H4 (cell line): Measurements from ENCODE around the gene METTL27. TPM values are rescaled to one million over a fixed set of nuclear protein-coding genes. Genes with fewer than 3 reads are reported as not detected.
A peak's percentile ranks its signal among the peaks of the same experiment; 100 is the strongest.
"Not testable (repeated sequence)": the region's sequence is repeated elsewhere in the genome, so short reads cannot be mapped to it uniquely, and the experiment has no call there.

ENCODE experiments used
- DNase-seq: peaks from one replicate; pipeline ENCODE4 v3.0.0-alpha.2; 2015; ENCODE audit warnings: low spot score
- total RNA-seq: library from RNA; depleted of rRNA; stranded (reverse); fragments of >200 nt; shearing (Covaris generic); gene quantifications from 2 replicates; pipeline ENCODE4 v1.2.3, GENCODE V29; 2014; rRNA removed

The METTL27 gene
- total RNA-seq, 1 experiment from 2014 or later, result 0.48 TPM

DNA sequence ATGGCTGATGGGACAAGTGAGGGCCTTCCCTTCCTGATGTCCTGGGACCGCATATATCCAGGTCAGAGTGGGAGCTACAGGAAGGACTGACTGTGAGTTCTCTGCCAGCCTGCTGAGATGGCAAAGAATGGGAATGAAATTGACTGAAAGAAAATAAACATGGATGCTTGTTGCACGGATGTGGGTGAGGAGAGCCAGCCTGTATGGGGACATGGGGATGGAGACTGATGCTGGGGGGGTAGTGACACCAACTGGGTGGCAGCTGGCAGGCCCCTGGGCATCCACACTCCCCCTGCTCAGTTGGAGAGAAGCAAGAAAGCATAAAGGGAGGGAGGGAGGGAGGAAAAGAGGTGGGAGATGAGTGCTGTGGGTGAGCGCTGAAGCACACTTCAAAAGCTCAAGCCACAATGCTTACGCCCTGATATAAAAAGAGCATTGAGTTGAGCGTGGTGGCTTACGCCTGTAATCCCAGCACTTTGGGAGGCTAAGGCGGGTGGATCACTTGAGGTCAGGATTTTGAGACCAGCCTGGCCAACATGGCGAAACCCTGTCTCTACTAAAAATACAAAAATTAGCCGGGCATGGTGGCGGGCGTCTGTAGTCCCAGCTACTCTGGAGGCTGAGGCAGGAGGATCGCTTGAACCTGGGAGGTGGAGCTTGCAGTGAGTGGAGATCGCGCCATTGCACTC lies 20.6 kb downstream of the METTL27 start:
- DNase-seq, result not testable (repeated sequence)

DNA sequence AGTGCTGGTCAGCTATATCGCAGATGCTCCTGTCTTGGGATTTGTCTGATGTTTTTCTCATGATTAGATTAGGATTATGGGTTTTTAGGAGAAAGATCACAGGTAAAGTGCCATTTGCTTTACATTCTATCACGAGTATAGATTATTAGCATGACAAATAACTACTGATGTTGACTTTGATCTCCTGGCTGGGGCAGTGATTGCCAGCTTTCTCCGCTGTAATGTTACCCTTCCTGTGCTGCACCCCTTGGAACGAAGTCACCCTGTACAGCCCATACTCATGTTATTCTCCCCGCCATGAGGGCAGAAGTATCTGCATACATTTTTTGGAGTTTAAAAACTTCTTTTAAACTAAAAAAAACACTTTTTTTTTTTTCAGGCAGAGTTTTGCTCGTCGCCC lies 22.3 kb downstream of the METTL27 start:
- DNase-seq, result no peak

- no peak for DNase-seq
Measured at GRCh38 chr7:73817121-73817520, 25.2 kb downstream of the METTL27 start.

- DNase-seq, result no peak
Measured at GRCh38 chr7:73815436-73815835, 26.9 kb downstream of the METTL27 start.

GRCh38 chr7:73812996-73813395 lies 29.3 kb downstream of the METTL27 start:
- no peak for DNase-seq

DNA sequence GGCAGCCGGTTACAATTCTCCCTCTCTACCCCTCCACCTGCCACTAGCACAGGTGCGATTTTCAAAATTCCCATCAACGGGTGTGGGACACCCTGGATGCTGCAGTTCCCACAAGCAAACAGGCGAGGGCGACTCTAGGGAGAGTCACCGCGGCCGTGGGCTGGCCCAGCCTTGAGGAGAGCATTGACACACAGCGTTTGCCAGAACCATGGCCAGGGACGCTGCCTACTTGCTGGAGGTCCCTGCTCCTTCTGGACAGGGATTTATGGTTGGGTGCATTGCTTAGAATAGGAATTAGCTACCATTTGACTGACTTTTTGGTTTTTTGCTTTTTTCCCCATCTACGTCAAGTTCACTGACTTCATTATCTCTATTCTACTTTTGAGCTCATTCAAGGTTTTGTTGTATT lies 30.6 kb downstream of the METTL27 start:
- DNase-seq, result peak; percentile 72

GRCh38 chr7:73810998-73811360 lies 31.3 kb downstream of the METTL27 start:
- DNase-seq, result no peak

DNA sequence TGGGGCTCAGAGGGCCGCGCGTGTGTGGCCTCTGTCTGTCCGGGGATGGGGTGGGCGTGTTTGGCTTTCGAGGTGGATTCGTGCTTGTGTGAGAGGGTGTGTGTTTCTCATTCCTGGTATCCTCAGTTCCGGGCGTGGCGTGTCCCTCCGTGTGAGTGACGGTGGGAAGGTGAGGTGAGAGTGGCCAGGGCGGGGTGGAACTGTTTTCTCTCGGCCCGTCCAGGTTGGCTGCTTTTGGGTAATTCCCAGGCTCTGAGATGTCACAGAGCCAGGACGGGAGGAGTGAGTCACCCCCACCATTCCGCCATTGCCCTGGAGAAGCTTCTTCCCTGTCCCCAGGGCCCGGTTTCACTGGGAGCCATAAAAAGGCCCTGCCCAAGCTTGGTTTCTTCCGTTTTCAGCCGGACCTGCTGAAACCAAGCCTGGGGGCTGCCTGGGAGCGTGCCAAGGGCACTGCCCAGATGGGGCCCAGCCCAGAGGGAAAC lies 32.8 kb downstream of the METTL27 start:
- no peak for DNase-seq

DNA sequence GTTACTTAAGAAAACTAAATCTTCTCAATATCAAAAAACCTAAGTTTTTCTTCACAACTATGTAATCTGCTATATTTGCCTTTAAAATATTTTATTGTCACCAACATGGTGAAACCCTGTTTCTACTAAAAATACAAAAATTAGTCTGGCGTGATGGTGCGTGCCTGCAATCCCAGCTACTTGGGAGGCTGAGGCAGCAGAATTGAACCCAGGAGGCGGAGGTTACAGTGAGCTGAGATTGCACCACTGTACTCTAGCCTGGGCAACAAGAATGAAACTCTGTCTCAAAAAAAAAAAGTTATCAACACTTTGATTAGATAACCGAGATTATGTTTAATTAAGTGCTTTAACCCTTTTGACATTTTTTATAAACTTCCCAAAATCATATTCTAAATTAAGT lies 39.9 kb downstream of the METTL27 start:
- DNase-seq, result no peak

GRCh38 chr7:73801577-73801976 lies 40.7 kb downstream of the METTL27 start:
- DNase-seq, result no peak

DNA sequence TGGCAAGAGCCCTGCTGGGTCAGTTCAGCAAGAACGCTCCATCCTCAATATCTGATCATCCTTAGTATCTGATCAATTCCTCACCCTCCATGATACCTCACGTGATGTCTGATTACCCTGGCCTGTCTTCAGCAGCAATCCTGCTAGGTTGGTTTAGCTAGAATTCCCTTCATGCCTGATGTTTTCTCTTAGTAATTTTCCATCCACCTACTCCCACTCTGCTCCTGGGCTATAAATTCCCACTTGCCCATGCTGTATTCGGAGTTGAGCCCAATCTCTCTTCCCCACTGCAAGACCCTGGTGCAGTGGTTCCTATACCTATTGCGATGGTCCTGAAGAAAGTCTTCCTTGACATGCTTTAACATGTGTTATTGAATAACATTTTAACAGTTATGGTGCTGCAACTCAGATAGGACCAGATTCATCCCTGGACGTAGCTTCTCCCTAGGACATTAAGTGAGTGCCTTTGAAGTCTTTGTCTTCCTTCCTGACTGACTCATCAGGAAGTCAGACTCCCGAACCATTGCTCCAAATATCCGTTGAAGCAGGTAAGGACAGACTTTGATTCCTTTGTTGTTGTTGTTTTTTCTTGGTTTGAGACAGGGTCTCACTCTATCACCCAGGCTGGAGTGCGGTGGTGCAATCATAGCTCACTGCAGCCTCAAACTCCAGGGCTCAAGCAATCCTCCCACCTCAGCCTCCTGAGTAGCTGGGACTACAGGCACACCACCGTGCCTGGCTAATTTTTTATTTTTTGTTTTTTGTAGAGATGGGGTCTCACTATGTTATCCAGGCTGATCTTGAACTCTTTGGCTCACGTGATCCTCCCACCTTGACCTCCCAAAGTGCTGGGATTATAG lies 42.8 kb downstream of the METTL27 start:
- no peak for DNase-seq

DNA sequence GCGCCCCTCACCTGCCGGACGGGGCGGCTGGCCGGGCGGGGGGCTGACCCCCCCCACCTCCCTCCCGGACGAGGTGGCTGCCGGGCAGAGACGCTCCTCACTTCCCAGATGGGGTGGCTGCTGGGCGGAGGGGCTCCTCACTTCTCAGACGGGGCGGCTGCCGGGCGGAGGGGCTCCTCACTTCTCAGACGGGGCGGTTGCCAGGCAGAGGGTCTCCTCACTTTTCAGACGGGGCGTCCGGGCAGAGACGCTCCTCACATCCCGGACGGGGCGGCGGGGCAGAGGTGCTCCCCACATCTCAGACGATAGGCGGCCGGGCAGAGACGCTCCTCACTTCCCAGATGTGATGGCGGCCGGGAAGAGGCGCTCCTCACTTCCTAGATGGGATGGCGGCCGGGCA lies 45.1 kb downstream of the METTL27 start:
- not testable (repeated sequence) for DNase-seq

GRCh38 chr7:73796656-73797055 lies 45.7 kb downstream of the METTL27 start:
- not testable (repeated sequence) for DNase-seq

DNA sequence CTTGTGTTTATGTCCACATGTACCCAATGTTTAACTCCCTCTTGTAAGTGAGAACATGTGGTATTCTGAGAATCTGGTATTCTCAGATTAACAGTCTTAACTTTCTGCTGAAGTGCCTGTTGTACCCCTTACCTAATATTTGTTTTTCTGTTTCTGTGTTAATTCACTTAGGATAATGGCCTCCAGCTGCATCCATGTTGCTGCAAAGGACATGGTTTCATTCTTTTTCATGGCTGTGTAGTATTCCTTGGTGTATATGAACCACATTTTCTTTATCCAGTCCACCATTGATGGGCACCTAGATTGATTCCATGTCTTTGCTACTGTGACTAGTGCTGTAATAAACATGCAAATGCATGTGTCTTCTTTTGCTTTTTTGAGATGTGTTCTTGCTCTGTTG lies 47.1 kb downstream of the METTL27 start:
- not testable (repeated sequence) for DNase-seq

DNA sequence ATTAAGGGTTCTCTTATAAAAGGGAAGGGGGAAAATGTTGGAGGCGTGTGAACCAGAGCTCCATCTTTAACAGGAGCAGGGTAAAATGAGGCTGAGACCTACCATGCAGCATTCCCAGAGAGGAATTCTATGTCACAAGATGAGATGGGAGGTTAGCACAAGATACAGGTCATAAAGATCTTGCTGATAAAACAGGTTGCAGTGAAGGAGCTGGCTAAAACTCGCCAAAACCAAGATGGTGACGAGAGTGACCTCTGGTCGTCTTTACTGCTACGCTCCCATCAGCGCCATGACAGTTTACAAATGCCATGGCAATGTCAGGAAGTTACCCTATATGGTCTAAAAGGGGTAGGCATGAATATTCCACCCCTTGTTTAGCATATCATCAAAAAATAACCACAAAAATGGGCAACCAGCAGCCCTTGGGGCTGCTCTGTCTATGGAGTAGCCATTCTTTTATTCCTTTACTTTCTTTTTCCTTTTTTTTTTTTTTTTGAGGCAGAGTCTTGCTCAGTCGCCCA lies 51.1 kb downstream of the METTL27 start:
- not testable (repeated sequence) for DNase-seq

GRCh38 chr7:73789051-73789450 lies 53.3 kb downstream of the METTL27 start:
- DNase-seq, result no peak

DNA sequence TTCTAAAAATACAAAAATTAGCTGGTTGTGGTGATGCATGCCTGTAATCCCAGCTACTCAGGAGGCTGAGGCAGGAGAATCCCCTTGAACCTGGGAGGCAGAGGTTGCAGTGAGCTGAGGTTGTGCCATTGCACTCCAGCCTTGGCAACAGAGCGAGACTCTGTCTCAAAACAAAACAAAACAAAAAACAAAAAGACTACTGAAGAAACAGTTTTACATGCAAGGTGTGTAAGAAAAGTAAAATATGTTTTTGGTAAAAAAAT lies 54.6 kb downstream of the METTL27 start:
- DNase-seq, result not testable (repeated sequence)

DNA sequence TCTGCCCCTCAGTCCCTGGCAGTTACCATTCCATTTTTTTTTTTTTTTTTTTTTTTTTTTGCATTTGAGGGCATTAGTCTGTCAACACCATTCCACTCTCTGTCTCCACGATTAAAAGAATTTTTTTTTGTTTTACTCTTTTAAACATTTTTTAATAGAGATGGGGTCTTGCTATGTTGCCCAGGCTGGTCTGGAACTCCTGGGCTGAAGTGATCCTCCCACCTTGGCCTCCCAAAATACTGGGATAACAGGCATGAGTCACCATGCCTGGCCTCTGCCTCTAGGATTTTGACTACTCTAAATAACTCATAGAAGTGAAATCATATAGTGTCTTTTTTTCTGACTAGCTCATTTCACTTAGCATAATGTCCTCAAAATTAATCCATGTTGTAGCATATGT lies 55.7 kb downstream of the METTL27 start:
- no peak for DNase-seq

Other genes starting within 250 kb of the METTL27 start
- gene MLXIPL, start 218.0 kb downstream of the METTL27 start, total RNA-seq, result not detected in 2 replicates
- 3.7 and 6.3 TPM in 2 replicates for gene VPS37D, start 174.7 kb downstream of the METTL27 start, total RNA-seq
- 2.0 and 2.7 TPM in 2 replicates for gene DNAJC30, start 159.1 kb downstream of the METTL27 start, total RNA-seq
- gene BUD23, start 158.9 kb downstream of the METTL27 start, total RNA-seq, result 31.9 and 80.5 TPM in 2 replicates
- gene STX1A, start 122.8 kb downstream of the METTL27 start, total RNA-seq, result 3.5 and 12.1 TPM in 2 replicates
- gene ABHD11, start 103.7 kb downstream of the METTL27 start, total RNA-seq, result 25.8 and 37.7 TPM in 2 replicates
- not detected in 2 replicates for gene CLDN3, start 72.2 kb downstream of the METTL27 start, total RNA-seq
- 1.2 and 4.0 TPM in 2 replicates for gene CLDN4, start 11.5 kb downstream of the METTL27 start, total RNA-seq
- 0.21 TPM in 1 of 2 replicates, not detected in the other for gene TMEM270, start 18.6 kb upstream of the METTL27 start, total RNA-seq
- not detected in 2 replicates for gene ELN, start 185.7 kb upstream of the METTL27 start, total RNA-seq
- 44.0 and 47.6 TPM in 2 replicates for gene LIMK1, start 241.3 kb upstream of the METTL27 start, total RNA-seq